Ovary (tissue), 3 donors: Measurements from ENCODE around the gene CPLANE1.
"Not testable (repeated sequence)": the region's sequence is repeated elsewhere in the genome, so short reads cannot be mapped to it uniquely, and the experiment has no call there.

Experiments used
- POLR2A ChIP-seq: fragments of 450-650 bp; IDR thresholded peaks from one replicate; pipeline ENCODE4 v1.6.1; 2017; ENCODE audit warnings: antibody characterized with exemption, mild to moderate bottlenecking, moderate library complexity
- TF ChIP-seq, protein P1 (sequence below), 3 donors: fragments of 450-650 bp in 2 of 3; fragments of 200-600 bp in 1 of 3; IDR thresholded peaks; one replicate each; pipeline versions ENCODE4 v1.5.1 to v1.8.0; 2016 to 2022; ENCODE audit warnings: antibody characterized with exemption in 3 of 3, mild to moderate bottlenecking in 1 of 3
- donor health status: DM: no; HTN: no; CAD: no.

GRCh38 chr5:37220426-37220825 lies 28.8 kb downstream of the CPLANE1 start:
- TF ChIP-seq, protein P1, sequence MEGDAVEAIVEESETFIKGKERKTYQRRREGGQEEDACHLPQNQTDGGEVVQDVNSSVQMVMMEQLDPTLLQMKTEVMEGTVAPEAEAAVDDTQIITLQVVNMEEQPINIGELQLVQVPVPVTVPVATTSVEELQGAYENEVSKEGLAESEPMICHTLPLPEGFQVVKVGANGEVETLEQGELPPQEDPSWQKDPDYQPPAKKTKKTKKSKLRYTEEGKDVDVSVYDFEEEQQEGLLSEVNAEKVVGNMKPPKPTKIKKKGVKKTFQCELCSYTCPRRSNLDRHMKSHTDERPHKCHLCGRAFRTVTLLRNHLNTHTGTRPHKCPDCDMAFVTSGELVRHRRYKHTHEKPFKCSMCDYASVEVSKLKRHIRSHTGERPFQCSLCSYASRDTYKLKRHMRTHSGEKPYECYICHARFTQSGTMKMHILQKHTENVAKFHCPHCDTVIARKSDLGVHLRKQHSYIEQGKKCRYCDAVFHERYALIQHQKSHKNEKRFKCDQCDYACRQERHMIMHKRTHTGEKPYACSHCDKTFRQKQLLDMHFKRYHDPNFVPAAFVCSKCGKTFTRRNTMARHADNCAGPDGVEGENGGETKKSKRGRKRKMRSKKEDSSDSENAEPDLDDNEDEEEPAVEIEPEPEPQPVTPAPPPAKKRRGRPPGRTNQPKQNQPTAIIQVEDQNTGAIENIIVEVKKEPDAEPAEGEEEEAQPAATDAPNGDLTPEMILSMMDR (IDR thresholded peaks at IDR 0.05): not testable (repeated sequence)
- TF ChIP-seq POLR2A: not testable (repeated sequence)
